Astrocyte of the spinal cord (primary cell): Measurements from ENCODE around the gene GRID1.

ENCODE experiments used
- DNase-seq: peaks from one replicate; pipeline ENCODE4 v3.0.0; 2011; ENCODE audit warnings: low read depth, low spot score
- H3K4me3 ChIP-seq: 2 replicates; pipeline ENCODE4 v1.5.1; 2011; ENCODE audit warnings: low read depth, mild to moderate bottlenecking, low read length, moderate library complexity
- in situ Hi-C: cut with HindIII; loops from 2 replicates; pipeline ENCODE4 v1.10.0; 2017; ENCODE audit warnings: low sequenced_read_pairs
- TF ChIP-seq, protein P1 (sequence below): IDR thresholded peaks from 2 replicates; pipeline ENCODE4 v1.5.1; 2012; ENCODE audit warnings: low read depth, mild to moderate bottlenecking, low read length, inconsistent platforms

GRID1 gene

DNA sequence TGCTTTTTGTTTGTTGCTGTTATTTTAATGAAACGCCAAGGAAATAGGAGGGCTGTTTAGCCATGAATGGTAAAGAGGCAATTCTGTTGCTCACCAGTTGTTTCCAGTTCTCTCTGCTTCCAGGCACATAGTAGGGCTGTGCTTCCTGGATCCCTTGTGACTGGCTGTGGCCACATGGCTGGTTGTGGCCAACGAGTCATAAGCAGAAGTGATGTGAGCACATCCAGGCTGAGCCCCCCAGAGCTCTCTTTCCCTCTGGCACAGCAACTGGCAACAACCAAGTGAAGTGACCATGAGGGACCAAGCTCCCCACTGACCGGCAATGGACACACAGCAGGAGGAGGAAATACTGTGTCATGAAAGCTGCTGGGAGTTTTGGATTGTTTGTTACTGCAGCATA, 10.3 kb downstream of the GRID1 start:
- DNase-seq: no peak
- in situ Hi-C loops: no loop called here
- TF ChIP-seq, protein P1, sequence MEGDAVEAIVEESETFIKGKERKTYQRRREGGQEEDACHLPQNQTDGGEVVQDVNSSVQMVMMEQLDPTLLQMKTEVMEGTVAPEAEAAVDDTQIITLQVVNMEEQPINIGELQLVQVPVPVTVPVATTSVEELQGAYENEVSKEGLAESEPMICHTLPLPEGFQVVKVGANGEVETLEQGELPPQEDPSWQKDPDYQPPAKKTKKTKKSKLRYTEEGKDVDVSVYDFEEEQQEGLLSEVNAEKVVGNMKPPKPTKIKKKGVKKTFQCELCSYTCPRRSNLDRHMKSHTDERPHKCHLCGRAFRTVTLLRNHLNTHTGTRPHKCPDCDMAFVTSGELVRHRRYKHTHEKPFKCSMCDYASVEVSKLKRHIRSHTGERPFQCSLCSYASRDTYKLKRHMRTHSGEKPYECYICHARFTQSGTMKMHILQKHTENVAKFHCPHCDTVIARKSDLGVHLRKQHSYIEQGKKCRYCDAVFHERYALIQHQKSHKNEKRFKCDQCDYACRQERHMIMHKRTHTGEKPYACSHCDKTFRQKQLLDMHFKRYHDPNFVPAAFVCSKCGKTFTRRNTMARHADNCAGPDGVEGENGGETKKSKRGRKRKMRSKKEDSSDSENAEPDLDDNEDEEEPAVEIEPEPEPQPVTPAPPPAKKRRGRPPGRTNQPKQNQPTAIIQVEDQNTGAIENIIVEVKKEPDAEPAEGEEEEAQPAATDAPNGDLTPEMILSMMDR: no peak
- no peak overlapping the region for H3K4me3 ChIP-seq

DNA sequence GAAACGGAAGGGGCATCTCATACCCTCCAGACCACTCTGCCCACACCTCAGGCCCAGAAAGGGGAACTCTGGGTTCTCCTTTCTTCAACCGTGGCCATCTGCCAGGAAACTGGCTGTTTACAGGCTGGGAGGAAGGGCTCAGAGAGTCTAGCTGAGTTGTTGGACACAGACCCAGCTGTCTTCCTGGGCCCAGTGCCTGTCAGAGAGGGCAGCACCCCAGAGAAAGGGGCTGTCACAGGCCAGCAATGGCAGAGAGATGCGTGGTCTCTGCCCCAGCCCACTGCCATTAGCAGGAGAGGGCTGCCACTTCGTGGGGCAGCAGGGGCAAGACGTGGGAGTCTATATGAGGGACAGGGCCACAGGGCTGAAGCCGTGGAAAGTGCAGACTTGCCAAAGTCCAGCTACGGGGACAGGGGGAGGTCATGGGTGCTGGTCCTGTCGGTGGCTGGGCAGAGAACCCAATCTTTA, 11.0 kb downstream of the GRID1 start:
- TF ChIP-seq, protein P1: no peak
- in situ Hi-C loops: no loop called here
- no peak overlapping the region for H3K4me3 ChIP-seq
- no peak for DNase-seq

DNA sequence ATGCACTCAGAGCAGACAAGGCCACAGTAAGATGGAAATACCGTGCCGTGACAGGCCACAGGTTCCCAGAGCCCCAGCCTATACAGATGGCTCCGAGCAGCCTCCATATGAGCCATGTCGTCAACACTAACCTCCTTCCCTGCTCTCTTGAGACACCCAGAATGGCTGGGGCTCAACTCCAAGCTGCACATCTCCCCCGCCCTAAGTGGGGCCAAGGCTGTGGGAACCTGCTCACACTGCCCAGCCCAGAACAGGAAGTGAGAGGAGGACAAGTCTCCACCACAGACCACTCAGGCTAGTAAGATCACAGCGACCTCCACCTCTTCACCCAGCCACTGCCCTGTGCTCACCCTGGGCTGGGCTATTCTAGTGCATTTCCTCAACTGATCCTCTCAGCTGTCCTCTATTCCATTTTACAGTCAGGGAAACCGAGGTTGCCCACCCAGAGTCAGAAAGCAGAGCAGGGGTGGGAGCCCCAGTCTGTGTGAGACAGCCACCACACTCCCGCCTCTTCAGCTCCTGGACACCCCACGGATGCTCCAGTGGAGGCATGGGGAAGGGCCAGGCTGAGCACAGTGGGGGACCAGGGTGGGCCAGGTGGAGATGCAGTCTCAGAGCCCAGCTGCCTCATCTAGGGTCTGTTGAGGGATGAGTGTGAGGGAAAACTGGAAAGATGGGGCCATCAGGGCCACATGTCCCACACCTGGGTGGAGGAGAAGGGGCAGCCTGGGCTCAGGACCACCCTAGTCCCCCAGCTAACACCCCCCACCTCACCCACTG, 11.6 kb downstream of the GRID1 start:
- no peak for DNase-seq
- H3K4me3 ChIP-seq: no peak overlapping the region
- TF ChIP-seq, protein P1: no peak
- in situ Hi-C loops: no loop called here

DNA sequence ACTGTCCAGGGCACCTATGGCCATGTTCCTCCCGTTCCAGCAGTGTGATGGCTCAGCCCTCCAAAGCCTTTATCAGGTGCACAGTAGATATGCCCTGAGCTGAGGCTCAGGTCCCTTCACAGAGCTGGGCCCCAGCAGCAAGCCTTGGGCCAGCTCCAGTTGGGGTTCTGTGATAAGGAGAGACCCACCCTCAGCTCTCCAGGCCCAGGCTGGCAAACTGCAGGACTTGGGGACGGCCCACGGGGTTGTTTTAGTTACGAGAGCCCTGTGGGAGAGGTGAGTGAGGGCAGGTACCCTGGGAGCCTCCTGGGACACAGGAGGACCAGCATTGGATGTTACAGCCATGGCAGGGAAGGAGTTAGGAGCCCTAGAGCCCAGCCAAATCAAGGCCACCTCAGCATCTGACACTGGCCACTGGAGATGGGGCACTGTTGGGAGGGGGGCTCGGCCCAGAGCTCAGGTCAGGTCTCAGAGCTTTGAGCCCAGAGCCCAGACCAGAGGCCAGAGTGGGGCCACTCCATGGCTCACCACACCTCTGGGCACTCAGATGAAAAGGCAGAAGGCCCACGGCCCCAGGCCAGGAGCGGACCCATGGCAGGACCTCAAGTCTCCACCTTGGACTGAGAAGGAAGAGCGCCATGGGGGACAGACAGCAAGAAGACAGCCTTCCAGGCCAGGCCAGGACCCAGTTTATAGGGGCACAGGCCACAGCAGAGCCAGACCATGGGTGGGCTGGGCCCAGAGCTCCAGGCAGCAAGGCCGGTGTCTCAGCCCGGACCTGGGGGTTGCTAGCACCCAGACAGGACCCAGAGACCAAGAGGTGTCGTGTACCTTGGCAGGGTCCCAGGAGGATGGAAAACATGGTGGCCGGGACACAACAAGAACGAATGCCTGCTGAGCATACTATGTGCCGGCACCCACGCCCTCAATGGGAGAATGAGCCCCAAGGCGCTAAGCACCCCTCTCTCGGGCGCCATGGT, 12.8 kb downstream of the GRID1 start:
- no peak overlapping the region for H3K4me3 ChIP-seq
- in situ Hi-C loops: no loop called here
- TF ChIP-seq, protein P1: no peak
- no peak for DNase-seq

DNA sequence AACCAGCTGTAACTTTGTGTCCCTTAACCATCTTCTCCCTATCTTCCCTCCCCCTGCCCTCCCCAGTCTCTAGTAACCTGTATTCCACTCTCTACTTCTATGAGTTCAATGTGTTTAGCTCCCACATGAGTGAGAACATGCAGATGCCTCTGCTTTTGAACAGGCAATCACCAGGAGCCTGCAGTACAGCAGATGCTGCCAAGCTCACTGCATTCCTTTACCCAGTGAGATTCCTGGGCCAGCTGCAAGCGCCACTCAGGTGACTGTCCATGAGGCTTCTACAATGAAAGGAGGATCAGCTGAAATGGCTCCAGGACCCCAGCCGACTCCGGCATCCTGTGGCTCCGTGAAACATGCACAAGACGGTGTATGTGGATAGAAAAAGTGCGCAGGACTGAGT, 15.7 kb downstream of the GRID1 start:
- in situ Hi-C loops: no loop called here
- no peak overlapping the region for H3K4me3 ChIP-seq
- no peak for DNase-seq
- TF ChIP-seq, protein P1: no peak

DNA sequence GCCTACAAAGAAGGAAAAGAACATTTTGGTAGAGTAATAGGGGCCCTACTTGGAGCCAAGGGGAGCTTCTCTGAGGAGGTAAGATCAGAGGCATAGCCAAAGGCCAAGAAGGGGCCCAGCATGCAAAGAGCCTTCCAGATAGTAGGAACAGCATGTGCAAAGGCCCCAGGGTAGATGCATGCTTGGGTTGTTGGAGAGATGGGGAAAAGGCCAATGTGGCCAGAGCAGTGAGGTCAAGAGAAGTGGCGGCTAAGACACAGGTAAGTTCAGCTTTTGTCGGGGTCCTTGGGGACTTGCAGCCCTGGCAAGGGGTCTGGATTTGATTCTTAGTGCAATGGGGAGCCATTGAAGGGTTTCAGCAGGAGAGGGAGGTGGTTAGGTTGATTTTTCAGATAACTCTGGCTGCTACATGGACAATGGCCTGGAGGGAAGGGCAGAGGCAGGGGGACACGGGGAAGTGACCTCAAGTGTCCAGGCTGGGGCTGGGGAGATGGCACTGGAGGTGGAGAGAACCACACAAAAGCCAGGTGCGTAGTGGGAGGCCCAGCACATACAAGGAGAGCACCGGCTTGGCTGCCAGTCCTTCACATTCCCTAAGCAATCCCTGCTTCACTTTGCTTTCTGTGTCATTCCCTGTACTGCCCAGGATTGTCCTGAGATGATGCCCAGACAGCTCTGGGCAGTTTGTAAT, 16.5 kb downstream of the GRID1 start:
- H3K4me3 ChIP-seq: no peak overlapping the region
- DNase-seq: no peak
- TF ChIP-seq, protein P1: no peak
- in situ Hi-C loops: no loop called here
